Hippocampal formation (tissue), 2 donors: ENCODE measurements around the gene PCDHGB7.
"Not testable (repeated sequence)": the region's sequence is repeated elsewhere in the genome, so short reads cannot be mapped to it uniquely, and the experiment has no call there.

Experiments used
- DNase-seq, 2 donors: peaks; one replicate each; lab custom pipeline; 2025; lab: John Stamatoyannopoulos, UW

The PCDHGB7 gene

GRCh38 chr5:141430332-141431113, 13.0 kb downstream of the PCDHGB7 start, which contains the start of gene PCDHGA12:
PCDHGA12 (plus strand) TSS chr5:141430507; CDS start chr5:141430760, 253 bp downstream.
- peak in 1 of 2 donors; percentile 37 for DNase-seq

DNA sequence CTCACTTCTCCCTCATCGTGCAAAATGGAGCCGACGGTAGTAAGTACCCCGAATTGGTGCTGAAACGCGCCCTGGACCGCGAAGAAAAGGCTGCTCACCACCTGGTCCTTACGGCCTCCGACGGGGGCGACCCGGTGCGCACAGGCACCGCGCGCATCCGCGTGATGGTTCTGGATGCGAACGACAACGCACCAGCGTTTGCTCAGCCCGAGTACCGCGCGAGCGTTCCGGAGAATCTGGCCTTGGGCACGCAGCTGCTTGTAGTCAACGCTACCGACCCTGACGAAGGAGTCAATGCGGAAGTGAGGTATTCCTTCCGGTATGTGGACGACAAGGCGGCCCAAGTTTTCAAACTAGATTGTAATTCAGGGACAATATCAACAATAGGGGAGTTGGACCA, 13.8 kb downstream of the PCDHGB7 start:
- no peak for DNase-seq

GRCh38 chr5:141432308-141432707, 14.8 kb downstream of the PCDHGB7 start:
- DNase-seq, result not testable (repeated sequence)

DNA sequence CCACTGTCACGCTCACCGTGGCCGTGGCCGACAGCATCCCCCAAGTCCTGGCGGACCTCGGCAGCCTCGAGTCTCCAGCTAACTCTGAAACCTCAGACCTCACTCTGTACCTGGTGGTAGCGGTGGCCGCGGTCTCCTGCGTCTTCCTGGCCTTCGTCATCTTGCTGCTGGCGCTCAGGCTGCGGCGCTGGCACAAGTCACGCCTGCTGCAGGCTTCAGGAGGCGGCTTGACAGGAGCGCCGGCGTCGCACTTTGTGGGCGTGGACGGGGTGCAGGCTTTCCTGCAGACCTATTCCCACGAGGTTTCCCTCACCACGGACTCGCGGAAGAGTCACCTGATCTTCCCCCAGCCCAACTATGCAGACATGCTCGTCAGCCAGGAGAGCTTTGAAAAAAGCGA, 15.2 kb downstream of the PCDHGB7 start:
- DNase-seq, result not testable (repeated sequence)

GRCh38 chr5:141434006-141434405, 16.5 kb downstream of the PCDHGB7 start:
- no peak for DNase-seq

- DNase-seq, result no peak
Observed at GRCh38 chr5:141437221-141437620, 19.7 kb downstream of the PCDHGB7 start.

- no peak for DNase-seq
Observed at GRCh38 chr5:141439411-141440141, 22.1 kb downstream of the PCDHGB7 start.

- DNase-seq, result no peak
Observed at GRCh38 chr5:141440341-141440740, 22.9 kb downstream of the PCDHGB7 start.

GRCh38 chr5:141441571-141442170, 24.2 kb downstream of the PCDHGB7 start:
- DNase-seq, result no peak

- no peak for DNase-seq
Observed at GRCh38 chr5:141465351-141465750, 47.9 kb downstream of the PCDHGB7 start.
